GM06990 (cell line): Measurements from ENCODE around the gene ZCCHC4.

ENCODE experiments used
- DNase-seq: peaks from one replicate; pipeline ENCODE4 v3.0.0-alpha.2; 2011; ENCODE audit not compliant: insufficient read length; ENCODE audit errors: extremely low read depth
- H3K27me3 ChIP-seq: replicated peaks from 2 replicates; pipeline ENCODE4 v1.6.0; 2011; ENCODE audit warnings: low read length; ENCODE audit not compliant: control insufficient read depth, insufficient read depth
- H3K36me3 ChIP-seq: 2 replicates; pipeline ENCODE4 v1.5.1; 2011; ENCODE audit warnings: low read length; ENCODE audit not compliant: control insufficient read depth, insufficient read depth
- H3K4me3 ChIP-seq: replicated peaks from 2 replicates; pipeline ENCODE4 v1.5.1; 2011; ENCODE audit warnings: low read depth, mild to moderate bottlenecking, control low read depth, low read length
- TF ChIP-seq, protein P1 (sequence below): IDR thresholded peaks from 2 replicates; pipeline ENCODE4 v1.5.1; 2011; ENCODE audit warnings: low read length, control low read depth, mild to moderate bottlenecking, inconsistent platforms; ENCODE audit not compliant: insufficient read depth, poor library complexity, severe bottlenecking

The ZCCHC4 gene

GRCh38 chr4:25356068-25356467 lies 43.5 kb downstream of the ZCCHC4 start:
- Histone ChIP-seq H3K36me3 (no peaks in the 10 kb centered on the region), H3K4me3 (no peak overlapping the region), H3K27me3 (no peaks in the 10 kb centered on the region)
- TF ChIP-seq, protein P1, sequence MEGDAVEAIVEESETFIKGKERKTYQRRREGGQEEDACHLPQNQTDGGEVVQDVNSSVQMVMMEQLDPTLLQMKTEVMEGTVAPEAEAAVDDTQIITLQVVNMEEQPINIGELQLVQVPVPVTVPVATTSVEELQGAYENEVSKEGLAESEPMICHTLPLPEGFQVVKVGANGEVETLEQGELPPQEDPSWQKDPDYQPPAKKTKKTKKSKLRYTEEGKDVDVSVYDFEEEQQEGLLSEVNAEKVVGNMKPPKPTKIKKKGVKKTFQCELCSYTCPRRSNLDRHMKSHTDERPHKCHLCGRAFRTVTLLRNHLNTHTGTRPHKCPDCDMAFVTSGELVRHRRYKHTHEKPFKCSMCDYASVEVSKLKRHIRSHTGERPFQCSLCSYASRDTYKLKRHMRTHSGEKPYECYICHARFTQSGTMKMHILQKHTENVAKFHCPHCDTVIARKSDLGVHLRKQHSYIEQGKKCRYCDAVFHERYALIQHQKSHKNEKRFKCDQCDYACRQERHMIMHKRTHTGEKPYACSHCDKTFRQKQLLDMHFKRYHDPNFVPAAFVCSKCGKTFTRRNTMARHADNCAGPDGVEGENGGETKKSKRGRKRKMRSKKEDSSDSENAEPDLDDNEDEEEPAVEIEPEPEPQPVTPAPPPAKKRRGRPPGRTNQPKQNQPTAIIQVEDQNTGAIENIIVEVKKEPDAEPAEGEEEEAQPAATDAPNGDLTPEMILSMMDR = no peak
- DNase-seq = no peak

- no peak for DNase-seq
Observed at GRCh38 chr4:25358515-25359275, 46.1 kb downstream of the ZCCHC4 start.

GRCh38 chr4:25361253-25361652 lies 48.7 kb downstream of the ZCCHC4 start:
- DNase-seq = no peak
- Histone ChIP-seq H3K36me3 (peaks cover 3% of the 10 kb centered on the region), H3K27me3 (no peaks in the 10 kb centered on the region)

More at GRCh38 chr4:25358515-25359275, 46.1 kb downstream of the ZCCHC4 start:
- H3K36me3 ChIP-seq = peaks cover 2% of the 10 kb centered on the region
- no peak overlapping the region for H3K4me3 ChIP-seq
- H3K27me3 ChIP-seq = no peaks in the 10 kb centered on the region
- TF ChIP-seq, protein P1 = no peak

DNA sequence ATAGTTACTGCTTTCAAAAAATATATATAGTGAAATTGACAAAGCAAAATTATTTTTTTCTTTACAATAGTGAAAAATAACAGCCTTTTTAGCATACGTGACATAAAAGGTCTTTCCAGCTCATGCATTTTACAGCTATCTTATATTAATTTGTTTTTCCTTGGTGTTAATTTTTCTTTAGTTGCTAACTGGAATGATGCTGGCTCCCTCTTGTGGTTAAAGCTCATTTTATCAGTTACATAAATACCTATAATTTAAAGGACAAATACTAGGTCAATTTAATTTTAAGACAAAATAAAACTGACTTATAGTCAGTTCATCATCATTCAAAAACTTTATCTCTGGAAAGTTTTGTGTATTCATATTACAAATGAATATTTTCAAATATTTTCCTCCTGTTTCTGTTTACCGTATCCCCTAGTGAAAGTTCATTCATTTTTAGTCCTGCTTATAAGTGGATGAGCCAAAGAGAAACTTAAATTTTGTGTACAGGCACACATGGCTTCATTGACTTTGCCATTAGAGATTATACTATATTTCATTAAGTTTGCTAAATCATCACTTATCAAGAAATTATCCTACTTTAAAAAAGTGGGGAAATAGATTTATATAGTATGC lies 54.5 kb downstream of the ZCCHC4 start:
- H3K36me3 ChIP-seq = peaks cover 2% of the 10 kb centered on the region
- DNase-seq = no peak
- TF ChIP-seq, protein P1 = peak; percentile 51
- H3K27me3 ChIP-seq = no peaks in the 10 kb centered on the region
- H3K4me3 ChIP-seq = no peak overlapping the region

More at GRCh38 chr4:25361253-25361652, 48.7 kb downstream of the ZCCHC4 start:
- TF ChIP-seq, protein P1 = no peak
- H3K4me3 ChIP-seq = no peak overlapping the region

GRCh38 chr4:25367877-25368276 lies 55.3 kb downstream of the ZCCHC4 start:
- DNase-seq = no peak
- Histone ChIP-seq H3K4me3 (no peak overlapping the region), H3K27me3 (no peaks in the 10 kb centered on the region), H3K36me3 (peaks cover 2% of the 10 kb centered on the region)
- TF ChIP-seq, protein P1 = no peak
